GM12865 (cell line): ENCODE results near the gene CSMD2.

Experiments used
- DNase-seq: peaks from one replicate; pipeline ENCODE4 v3.0.0; 2010; ENCODE audit warnings: low read depth
- H3K4me3 ChIP-seq: 2 replicates; pipeline ENCODE4 v1.5.1; 2011; ENCODE audit warnings: mild to moderate bottlenecking, low read depth, low read length, control low read depth
- TF ChIP-seq, protein P1 (sequence below): IDR thresholded peaks from 2 replicates; pipeline ENCODE4 v1.5.1; 2011; ENCODE audit warnings: low read length, control low read depth, low read depth, inconsistent platforms; ENCODE audit not compliant: insufficient read depth; ENCODE audit errors: missing control alignments

Gene CSMD2

DNA sequence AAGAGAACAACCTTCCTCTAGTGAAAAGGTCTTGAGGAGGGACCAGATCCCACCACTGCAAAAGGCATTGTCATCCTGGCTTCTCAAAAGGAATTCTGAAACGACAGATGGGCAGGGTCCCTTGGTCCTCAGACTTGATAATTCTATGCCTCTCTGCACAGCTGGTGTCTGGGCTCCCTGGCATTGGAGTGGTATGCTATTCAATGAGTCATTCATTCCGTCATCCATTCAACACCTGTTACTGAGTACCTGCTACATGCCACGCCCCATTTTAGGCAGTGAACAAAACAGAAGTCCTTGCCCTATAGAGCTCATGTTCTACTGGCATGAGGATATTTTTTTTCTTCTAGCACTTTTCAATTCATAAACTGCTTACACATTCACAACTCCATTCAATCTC, 347.0 kb downstream of the CSMD2 start:
- no peak overlapping the region for H3K4me3 ChIP-seq
- TF ChIP-seq, protein P1, sequence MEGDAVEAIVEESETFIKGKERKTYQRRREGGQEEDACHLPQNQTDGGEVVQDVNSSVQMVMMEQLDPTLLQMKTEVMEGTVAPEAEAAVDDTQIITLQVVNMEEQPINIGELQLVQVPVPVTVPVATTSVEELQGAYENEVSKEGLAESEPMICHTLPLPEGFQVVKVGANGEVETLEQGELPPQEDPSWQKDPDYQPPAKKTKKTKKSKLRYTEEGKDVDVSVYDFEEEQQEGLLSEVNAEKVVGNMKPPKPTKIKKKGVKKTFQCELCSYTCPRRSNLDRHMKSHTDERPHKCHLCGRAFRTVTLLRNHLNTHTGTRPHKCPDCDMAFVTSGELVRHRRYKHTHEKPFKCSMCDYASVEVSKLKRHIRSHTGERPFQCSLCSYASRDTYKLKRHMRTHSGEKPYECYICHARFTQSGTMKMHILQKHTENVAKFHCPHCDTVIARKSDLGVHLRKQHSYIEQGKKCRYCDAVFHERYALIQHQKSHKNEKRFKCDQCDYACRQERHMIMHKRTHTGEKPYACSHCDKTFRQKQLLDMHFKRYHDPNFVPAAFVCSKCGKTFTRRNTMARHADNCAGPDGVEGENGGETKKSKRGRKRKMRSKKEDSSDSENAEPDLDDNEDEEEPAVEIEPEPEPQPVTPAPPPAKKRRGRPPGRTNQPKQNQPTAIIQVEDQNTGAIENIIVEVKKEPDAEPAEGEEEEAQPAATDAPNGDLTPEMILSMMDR, result no peak
- no peak for DNase-seq

DNA sequence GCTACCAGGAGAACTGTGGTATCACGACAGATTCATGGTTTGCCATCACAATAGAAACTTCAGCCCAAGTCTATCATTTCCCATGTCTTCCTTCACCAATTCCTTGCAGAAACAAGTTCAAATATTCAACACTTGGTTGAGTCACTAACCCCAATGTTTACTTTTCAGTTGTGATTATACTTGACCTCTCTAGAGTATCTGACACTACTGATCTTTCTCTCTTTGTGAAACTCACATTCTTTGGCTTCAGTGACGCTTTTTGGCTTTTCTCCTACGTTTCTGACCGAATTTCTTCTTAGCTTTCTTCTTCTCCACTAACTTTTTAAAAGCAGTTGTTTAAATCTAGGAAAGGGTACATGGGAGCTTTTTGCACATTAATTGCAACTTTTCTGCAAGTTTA, 350.0 kb downstream of the CSMD2 start:
- TF ChIP-seq, protein P1, result no peak
- no peak overlapping the region for H3K4me3 ChIP-seq
- no peak for DNase-seq

DNA sequence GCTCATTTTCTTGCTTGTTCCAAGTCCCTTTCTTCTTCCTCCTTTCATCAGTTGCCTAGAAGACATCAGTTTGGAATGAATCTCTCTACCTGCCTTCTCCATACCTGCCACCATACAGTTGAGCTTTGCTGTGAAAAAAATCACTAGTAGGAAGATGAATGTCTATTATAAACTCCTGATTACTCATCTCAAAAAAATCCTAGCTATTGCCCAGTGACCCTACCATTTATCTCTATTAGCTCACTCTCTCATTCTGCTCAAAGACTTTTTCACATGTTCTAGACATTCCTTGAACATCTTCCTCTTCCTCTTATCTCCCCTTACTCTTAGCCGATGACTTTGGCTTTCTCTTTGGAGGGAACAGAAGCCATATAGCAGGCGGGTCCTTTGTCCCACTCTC, 350.9 kb downstream of the CSMD2 start:
- DNase-seq, result no peak
- TF ChIP-seq, protein P1, result no peak
- H3K4me3 ChIP-seq, result no peak overlapping the region

DNA sequence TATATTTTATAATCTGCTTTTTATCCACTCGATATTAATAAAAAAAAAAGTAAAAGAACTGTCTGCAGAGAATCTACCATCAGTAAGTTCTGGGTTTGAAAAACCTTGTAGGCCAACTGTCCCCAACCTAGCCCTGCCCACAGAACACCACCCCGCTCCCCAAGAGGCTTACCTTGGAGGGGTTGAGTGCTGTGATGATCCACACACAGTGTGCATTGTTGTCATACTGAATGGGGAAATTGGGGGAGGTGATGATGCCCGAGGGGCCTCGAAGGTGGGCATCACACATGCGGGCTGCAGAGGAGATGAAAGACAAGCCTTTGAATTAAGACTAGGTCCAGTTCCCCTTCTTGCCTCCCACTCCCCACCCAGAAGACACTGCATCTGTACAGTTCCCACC, 354.5 kb downstream of the CSMD2 start:
- TF ChIP-seq, protein P1, result no peak
- H3K4me3 ChIP-seq, result no peak overlapping the region
- no peak for DNase-seq

DNA sequence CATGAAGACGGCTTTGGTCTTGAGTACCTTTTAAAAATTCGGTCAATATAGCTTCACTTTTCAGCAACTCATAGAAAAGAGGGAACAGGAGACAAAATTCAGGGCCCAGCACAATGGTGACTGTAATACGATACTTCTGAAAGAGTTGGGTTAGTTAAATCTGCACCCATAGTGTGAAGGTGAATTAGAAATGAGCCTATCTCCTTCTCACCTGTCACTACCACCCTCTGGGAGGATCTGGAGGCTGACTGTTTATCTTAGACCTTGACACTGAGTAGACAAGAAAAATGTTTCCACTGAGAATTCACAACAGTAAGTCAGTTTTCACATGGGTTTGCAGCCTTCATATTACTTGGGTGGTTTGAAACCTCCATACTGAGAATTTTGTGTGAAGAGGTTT, 359.0 kb downstream of the CSMD2 start:
- no peak overlapping the region for H3K4me3 ChIP-seq
- DNase-seq, result no peak
- TF ChIP-seq, protein P1, result no peak

DNA sequence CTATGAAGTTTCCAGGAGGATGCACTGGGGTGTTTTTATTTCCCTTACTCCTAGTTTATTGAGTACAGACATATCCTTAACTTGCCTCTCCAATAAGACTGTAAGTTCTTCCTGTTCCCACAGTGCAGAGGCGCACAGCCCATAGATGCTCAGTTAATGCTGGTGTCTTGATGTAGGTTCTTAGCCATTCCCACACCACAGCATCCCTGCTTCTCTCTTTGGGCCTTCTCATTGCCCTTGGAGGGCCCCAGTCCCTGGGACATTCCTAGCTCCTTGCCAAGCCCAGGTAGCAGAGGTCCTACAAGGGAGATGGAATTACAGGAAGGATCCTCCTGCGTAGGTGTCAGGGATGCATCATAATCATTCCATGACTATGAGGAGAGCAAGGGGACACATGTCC, 362.8 kb downstream of the CSMD2 start:
- TF ChIP-seq, protein P1, result no peak
- DNase-seq, result no peak
- no peak overlapping the region for H3K4me3 ChIP-seq

DNA sequence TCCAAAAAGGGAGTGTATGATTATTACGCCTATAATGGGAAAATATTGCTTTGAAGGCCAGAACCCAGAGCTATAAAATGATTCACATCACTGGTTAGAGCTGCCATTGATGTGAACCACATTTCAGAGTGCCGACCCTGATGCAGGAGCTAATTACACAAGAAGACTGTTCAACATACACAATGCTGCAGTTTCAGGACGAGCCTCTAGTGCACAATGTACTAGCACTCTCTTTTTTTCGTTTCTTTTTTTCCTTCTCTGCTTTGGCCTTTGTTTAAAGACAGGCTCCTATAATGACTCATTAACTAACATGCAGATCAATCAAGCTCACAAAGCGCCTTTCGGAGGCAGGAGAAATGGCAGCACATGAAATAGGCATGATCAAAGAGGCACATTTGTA, 367.2 kb downstream of the CSMD2 start:
- no peak for DNase-seq
- H3K4me3 ChIP-seq, result no peak overlapping the region
- TF ChIP-seq, protein P1, result no peak
